Measurements from ENCODE around the gene ARID5B.

DNA sequence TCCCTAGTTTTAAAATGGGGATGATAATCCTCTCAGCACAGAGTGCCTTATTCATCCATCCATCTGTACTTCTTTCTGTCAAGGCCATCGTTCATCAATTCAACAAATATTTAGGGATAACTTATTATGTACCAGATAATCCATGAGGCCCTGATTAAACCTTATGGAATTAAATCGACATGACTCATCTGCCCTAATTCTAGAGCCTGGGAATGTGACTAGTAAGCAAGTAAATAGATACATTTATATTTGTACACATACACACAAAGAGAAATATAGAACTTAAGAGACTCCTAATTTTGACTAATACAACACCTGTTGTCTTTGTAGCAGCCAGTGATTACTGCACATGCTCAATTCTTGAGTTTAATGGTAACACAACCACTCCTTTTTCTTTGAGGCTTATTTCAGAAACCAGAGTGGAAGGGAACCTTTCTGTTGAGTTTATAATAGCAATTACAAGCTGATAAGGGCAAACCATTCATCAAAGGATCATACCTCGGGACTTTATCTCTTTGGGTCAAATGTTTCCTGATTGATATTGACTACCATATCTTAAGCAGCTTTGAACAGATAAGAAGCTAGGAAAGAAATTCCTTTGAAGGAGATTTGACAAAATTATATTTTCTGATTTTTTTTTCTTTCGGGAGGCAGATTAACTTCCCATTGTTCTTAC is 122.7 kb downstream of the ARID5B start:
- no peak for TF ChIP-seq POLR2A (IDR thresholded peaks at IDR 0.05)
- TF ChIP-seq CTCF (IDR thresholded peaks at IDR 0.05) = no peak
